ENCODE results near the gene ESRRG.
"Not testable (repeated sequence)": the region's sequence is repeated elsewhere in the genome, so short reads cannot be mapped to it uniquely, and the experiment has no call there.

Gene ESRRG

GRCh38 chr1:216560527-216560926, 162.7 kb downstream of the ESRRG start:
- DNase-seq = no peak

- DNase-seq = no peak
Measured at GRCh38 chr1:216559359-216559758, 163.9 kb downstream of the ESRRG start.

DNA sequence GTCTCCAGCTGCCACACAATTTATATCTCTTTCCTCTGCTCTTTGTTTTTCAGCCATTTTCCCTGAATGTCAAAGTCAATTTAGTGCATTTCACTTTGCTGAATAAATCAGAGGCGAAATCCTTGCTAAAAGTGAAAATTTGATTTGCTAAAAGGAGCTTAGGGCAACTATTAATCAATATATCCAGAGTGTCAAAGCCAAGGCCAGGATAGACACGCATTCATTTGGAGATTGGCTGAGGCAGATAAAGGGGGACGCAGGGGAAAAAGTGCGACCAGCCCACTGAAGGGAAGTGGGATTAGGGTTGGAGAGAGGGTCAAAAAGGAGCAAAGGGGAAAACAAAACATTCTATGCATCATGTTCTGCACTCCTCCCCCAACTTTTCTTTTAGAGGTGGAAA, 167.6 kb downstream of the ESRRG start:
- no peak for DNase-seq

DNA sequence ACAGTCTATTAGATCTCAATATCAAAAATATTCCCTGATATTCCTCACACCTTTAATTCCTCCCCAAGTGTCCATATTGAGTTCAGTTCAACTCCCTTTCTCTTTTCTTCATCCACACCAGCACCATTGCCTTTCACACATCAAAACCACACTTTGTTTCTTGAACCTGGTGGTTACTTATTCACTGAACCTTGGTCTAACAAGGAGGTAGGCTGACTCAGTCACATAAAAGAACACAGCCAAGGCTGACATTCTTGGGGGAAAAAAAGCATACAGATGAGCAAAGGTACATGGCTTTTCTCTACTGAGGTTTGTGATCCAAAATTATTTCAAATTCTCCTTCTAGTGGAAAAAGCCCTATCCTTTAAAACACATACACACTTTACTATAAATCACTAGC, 168.3 kb downstream of the ESRRG start:
- no peak for DNase-seq

DNA sequence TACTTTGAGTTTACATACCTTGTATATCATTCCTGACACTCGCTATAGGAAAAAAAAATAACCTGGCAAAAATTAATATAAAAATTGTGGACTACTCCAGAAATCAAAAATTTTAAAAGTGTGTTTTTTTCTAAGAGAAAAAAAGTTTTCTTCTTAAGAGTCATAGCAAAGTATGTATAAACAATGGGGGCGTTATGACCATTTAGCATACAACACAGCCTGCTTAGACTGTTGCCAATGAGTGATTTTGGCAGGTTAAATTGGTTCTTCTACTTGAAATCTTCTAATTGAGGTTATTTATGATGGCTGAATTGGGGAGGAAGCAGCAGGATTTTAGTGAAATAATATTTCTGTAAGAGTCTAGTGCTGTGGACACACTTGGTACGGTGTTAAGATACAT, 169.5 kb downstream of the ESRRG start:
- DNase-seq = no peak

GRCh38 chr1:216553040-216553439, 170.2 kb downstream of the ESRRG start:
- no peak for DNase-seq

DNA sequence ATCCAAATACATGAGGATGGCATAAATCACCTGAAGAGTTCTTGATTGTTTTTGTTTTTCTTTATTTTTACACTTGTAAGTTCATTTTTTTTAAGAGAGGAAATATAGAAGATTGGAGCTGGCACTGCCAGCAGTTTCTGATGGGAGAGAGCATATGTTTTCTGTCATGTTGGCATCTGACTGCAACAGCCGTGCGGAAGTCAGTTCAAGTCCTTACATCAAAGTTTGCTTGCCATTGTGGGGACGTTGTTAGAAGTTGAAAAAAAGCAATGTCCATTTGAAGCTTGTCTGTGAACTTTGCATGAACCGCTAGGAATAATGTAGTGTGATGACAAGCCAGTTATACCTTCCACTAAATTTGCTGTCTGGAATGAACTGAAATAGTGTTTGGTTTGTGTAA, 173.4 kb downstream of the ESRRG start:
- no peak for DNase-seq

DNA sequence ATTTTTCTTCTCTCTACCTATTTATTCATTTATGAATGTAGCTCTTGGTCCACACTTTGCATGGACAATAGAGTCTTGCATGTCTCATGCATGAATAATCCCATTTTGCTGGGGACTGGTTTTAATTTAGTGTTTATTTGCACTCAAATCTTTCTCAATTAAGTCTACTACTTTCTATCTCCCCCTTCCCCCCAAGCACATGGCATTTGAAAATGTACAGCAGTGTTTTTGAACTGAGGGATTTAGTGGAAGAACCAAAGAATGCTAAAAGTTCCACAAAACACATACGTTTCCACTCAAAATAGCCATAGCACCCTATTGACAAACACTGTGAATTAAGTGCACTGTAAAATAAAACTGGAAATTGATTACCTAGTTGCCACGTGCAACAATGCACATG, 180.5 kb downstream of the ESRRG start:
- DNase-seq = no peak

GRCh38 chr1:216542263-216542662, 181.0 kb downstream of the ESRRG start:
- no peak for DNase-seq

GRCh38 chr1:216535751-216536150, 187.5 kb downstream of the ESRRG start:
- no peak for DNase-seq

- DNase-seq = no peak
Measured at GRCh38 chr1:216535059-216535458, 188.2 kb downstream of the ESRRG start.

- no peak for DNase-seq
Measured at GRCh38 chr1:216533776-216534175, 189.5 kb downstream of the ESRRG start.

DNA sequence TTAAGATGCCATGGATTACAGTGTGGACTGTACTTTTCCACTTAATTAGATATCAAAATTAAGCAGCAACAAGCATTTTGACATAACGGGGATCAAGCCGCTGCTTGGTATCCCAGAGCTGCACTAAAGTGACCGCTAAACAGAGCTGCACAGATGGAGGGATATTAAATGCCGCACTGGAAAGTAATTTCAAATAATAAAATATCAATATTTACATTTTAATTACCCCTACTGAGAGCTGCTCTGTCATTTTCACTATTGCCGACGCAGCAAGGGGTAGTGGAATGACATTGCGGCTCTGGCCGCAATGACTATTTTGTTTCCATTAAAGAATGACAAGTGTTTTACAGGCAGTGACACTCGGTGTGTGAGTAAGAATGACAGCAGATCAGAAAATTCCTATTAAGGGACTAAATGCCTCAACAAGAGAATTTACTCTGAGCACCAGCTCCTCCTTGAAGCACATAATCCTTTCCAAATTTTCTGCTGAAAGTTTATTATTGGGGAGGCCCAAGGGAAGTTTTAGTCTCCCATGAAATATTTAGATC, 190.9 kb downstream of the ESRRG start:
- no peak for DNase-seq

GRCh38 chr1:216531263-216532239, 191.7 kb downstream of the ESRRG start:
- DNase-seq = no peak

DNA sequence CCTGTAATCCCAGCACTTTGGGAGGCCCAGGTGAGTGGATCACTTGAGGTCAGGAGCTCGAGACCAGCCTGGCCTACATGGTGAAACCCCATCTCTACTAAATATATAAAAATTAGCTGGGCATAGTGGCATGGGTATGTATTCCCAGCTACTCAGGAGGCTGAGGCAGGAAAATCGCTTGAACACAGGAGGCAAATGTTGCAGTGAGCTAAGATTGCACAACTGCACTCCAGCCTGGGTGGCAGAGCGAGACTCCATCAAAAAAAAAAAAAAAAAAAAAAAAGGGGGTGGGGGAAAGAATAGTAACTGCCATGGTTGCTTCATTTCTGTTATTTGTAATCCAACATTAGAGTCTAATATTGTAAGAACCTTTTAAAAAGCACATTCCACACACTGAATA, 193.4 kb downstream of the ESRRG start:
- not testable (repeated sequence) for DNase-seq

DNA sequence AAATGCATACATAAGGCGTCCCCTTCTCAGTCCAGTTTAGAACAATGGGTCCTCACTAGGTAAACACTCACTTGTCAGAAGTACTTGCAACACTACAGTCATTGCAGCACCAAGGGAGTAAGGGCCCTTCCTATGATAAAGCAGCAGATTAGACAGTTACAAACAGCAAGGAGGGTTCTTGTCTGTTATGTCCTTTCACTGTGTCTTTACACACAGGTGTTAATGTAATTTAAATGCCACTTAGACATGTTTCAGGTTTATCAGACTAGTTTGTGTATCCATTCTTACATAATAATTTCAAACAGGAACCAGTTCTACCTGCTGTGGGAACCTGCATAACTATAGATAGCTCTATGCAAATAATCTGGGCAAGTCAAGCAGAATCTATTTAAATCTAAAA, 194.4 kb downstream of the ESRRG start:
- DNase-seq = peak; percentile 17

- no peak for DNase-seq
Measured at GRCh38 chr1:216523449-216524190, 199.6 kb downstream of the ESRRG start.

DNA sequence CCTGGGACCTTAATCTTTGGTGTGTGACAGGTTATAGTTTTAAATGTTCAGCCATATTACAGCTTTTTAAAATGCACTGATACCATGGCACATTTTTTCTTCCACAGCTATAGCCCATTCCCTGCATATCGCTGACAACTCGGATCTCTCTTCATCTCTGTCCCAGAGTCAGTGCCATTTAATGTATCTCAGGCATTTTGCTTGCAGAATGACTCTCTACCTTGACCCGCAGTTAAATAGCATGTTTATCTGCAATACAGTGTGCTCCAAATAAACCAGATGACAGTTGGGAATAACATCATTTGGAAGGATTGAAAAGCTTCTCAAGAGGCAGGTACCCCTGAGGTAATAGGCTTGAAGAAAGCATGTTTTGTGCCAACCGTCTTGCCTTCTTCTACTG, 200.2 kb downstream of the ESRRG start:
- no peak for DNase-seq

DNA sequence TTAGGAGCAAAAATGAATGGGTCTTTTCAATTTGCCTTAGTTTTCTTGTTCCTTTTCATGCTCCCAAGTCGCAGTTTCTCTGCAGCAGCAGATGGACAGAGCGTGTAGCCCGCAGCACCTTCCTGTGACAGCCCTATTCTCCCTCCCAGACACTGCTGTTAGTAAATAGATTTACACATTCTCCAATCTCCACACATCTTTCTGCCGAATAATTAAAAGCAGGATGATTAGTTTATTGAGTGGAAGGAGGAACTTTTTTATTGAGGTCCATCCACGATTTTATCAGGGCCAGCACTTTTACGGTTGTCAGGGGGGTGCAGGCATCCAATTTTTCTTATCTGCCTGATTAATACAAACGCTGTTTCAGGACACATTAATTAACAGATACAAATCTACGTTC, 201.8 kb downstream of the ESRRG start:
- no peak for DNase-seq

DNA sequence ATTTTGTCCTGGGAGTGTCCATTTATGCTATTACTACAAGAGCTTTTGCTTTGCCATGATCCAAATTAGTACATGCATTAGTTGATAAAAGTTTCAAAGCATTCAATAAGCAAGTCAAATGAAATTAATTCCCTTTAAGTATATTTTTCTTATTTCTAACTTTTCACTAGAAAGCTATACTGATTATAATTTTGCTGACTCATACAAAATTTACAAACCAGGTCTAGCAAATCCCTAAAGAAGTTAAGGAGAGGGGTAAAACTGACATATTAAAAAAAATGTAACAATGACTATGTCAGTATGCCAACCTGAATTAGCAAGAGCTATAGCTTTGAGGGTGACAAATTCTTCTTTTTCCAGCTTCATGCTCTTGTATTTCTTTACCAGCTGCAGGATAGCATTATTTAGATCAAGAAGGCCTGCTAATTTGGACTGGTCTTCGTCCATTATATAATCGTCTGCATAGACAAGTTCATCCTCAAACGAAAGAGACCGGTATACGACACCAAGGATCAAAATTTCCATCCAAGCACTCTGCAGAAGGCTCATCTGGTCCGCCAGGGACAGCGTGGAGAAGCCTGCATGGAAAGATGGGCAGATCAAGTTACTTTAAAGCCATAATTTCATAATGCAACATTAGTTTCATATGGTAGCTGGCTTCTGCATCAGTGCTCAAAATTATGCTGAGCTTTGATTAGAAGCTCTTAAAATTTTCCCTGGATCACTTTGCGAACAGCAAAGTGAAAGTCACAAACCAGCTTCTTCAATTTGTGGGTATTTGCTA, 204.2 kb downstream of the ESRRG start:
- DNase-seq = no peak

DNA sequence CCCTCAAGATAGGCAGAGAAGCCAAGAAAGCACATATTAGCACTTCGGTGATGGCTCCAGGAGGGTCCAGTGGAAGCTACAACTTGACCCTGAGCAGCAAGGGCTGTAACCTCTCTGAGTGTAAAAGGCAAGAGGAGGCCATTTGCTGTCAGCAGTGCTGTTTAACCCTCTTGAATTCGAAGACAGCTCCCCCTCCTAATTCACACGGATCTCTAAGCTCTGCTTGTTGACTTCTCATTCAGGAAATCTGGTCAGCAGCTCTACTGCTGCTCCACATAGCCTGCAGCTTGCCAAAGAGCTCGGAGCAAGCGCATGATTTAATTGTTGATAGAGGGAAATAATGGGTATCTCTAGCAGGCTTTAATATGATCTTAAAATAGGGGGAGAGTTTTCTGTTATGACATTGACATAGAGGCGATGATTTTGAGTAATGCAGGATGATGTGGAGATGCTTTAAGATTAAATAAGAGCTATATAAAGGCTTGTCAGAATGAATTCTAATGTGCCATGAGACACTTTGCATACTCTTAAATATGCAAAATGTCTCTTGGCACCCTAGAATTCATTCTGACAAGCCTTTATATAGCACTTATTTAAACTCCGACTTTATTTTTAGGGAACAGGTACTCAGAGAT, 220.6 kb downstream of the ESRRG start:
- no peak for DNase-seq

GRCh38 chr1:216500273-216500967, 222.8 kb downstream of the ESRRG start:
- no peak for DNase-seq

Measured in NCI-H187 treated with DMSO at 0.1 percent for 48 hours (cell line).